Activated CD4-positive, alpha-beta memory T cell treated with anti-CD3 and anti-CD28 coated beads, Interleukin-2, amount 10 ng/mL, durations not matched to agents 7 days and 5 days (primary cell): ENCODE data around the gene LRRC36. TPM values are rescaled to one million over a fixed set of nuclear protein-coding genes. Genes with fewer than 3 reads are reported as not detected.
"Not testable (repeated sequence)": the region's sequence is repeated elsewhere in the genome, so short reads cannot be mapped to it uniquely, and the experiment has no call there.

ENCODE experiments used
- CTCF ChIA-PET: fragments of 350-600 bp; sonication (Branson Sonifier 250); formaldehyde crosslinking; loops from one replicate; lab custom pipeline; 2021; ENCODE audit warnings: antibody characterized with exemption, inconsistent platforms; lab: Charles Lee
- POLR2A ChIA-PET: fragments of 350-600 bp; sonication (Branson Sonifier 250); formaldehyde crosslinking; loops from one replicate; lab custom pipeline; 2021; ENCODE audit warnings: antibody characterized with exemption; lab: Charles Lee
- DNase-seq: peaks from one replicate; pipeline ENCODE4 v3.0.0-alpha.2; 2020
- H3K27ac Mint-ChIP-seq: one replicate; pipeline ENCODE4 v1.8.0; 2021; ENCODE audit warnings: mild to moderate bottlenecking, mixed read lengths
- H3K27me3 Mint-ChIP-seq: one replicate; pipeline ENCODE4 v1.8.0; 2021; ENCODE audit warnings: mixed read lengths
- H3K36me3 Mint-ChIP-seq: one replicate; pipeline ENCODE4 v1.8.0; 2021; ENCODE audit warnings: low read depth, mixed read lengths
- H3K4me1 Mint-ChIP-seq: one replicate; pipeline ENCODE4 v1.8.0; 2021; ENCODE audit warnings: mixed read lengths
- H3K4me3 Mint-ChIP-seq: one replicate; pipeline ENCODE4 v1.8.0; 2021; ENCODE audit warnings: mild to moderate bottlenecking, mixed read lengths
- H3K9me3 Mint-ChIP-seq: one replicate; pipeline ENCODE4 v1.8.0; 2021; ENCODE audit warnings: mixed read lengths
- total RNA-seq, 2 experiments: library from RNA; stranded (reverse); gene quantifications; one replicate each; pipeline ENCODE4 v1.2.3, GENCODE V29; 2021

Gene LRRC36
- total RNA-seq, 2 experiments from 2014 or later, result not detected

DNA sequence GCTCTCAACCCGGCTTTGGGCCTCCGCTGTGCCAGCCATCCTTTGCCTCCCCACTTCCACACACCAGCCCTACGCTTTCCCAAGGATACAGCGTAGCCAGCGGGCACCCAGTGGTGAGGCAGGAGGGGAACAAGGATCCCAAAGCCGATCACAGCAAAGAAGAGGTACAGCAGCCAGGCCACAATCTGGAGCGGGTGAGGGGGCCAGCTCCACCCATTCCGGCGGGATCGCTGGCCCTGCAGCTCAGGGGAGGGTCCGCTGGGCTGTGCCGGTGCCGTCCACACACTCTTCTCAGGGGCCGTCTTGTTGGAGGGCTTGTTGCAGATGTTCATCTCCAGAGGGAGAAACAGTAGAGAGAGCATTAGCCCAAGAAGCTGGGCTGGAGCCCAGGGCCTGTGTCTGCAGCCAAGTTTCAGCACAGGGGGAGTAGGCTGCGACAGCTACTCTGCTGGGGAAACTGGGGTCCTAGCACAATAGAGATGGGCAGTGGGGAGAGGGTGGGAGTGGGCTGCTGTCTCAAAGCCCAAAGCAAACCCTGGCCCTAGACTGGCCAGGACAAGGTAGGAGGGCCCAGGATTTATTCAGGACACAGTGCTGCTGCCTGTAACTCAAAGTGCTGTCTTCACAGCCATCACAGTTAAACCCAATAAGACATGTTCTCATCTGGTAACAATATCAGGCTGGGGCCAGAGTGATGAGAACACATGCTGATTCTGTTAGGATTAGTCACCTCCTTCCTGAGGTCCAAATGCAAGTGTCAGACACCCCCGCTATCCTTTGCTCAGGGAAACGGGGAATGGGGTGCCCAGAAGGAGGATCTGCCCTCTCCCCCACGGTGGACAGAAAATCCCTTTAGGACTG, 79.7 kb downstream of the LRRC36 start:
- CTCF ChIA-PET, result no interaction called here
- no peaks in the 10 kb centered on the region for H3K36me3 Mint-ChIP-seq

DNA sequence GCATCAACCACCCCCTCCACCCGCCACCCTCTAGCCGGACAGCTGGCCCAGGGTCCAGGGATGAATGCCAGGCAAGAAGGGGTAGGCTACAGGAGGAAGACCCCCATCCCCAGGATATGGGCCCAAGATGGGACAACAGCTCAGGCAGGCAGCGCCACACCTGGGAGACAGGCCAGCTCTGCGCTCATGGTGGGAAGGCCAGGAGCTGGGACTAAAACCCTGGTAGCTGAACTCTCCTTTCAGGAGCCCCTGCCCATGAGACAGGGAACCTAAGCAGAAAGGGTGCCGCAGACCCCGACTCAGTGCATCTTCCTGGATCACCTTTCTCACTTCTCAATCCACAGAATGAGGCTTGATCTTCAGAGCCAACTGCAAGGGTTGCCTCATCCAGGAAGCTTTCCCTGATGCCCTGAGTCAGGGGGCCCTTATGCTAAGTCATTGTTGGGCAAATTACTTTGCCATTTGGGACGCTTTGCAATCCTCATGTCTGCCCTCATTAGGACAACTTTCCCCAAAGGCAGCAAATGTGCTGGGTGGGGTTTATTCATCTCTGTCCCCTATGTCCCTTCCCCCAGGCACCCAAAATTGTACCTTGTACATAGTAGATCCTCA, 80.7 kb downstream of the LRRC36 start:
- Mint-ChIP-seq H3K9me3 (no peaks in the 10 kb centered on the region), H3K36me3 (no peaks in the 10 kb centered on the region), H3K27me3 (peaks cover 8% of the 10 kb centered on the region), H3K4me1 (no peaks in the 10 kb centered on the region), H3K4me3 (no peak overlapping the region), H3K27ac (no peak overlapping the region)
- POLR2A ChIA-PET, result no interaction called here
- CTCF ChIA-PET, result interaction anchor here (1.2 kb wide), 1 partner anchor 21 kb away, joined by 5 read pairs; no protein-coding TSS in a partner anchor
- no peak for DNase-seq

More for the DNA sequence above, 79.7 kb downstream of the LRRC36 start:
- no peak overlapping the region for H3K27ac Mint-ChIP-seq
- no peak overlapping the region for H3K4me3 Mint-ChIP-seq
- H3K4me1 Mint-ChIP-seq, result no peaks in the 10 kb centered on the region
- H3K9me3 Mint-ChIP-seq, result no peaks in the 10 kb centered on the region
- peaks cover 14% of the 10 kb centered on the region for H3K27me3 Mint-ChIP-seq
- POLR2A ChIA-PET, result no interaction called here
- no peak for DNase-seq

GRCh38 chr16:67407788-67408452, 81.3 kb downstream of the LRRC36 start:
- no peak for DNase-seq
- H3K27ac Mint-ChIP-seq, result no peak overlapping the region
- no peaks in the 10 kb centered on the region for H3K36me3 Mint-ChIP-seq
- CTCF ChIA-PET, result interaction anchor here (1.1 to 1.2 kb wide), 2 partner anchors 20 to 160 kb away, joined by 3 to 5 read pairs; partner anchors contain the start of gene FHOD1
- no peak overlapping the region for H3K4me3 Mint-ChIP-seq
- no peaks in the 10 kb centered on the region for H3K4me1 Mint-ChIP-seq
- H3K9me3 Mint-ChIP-seq, result no peaks in the 10 kb centered on the region
- POLR2A ChIA-PET, result no interaction called here
- H3K27me3 Mint-ChIP-seq, result peaks cover 8% of the 10 kb centered on the region

DNA sequence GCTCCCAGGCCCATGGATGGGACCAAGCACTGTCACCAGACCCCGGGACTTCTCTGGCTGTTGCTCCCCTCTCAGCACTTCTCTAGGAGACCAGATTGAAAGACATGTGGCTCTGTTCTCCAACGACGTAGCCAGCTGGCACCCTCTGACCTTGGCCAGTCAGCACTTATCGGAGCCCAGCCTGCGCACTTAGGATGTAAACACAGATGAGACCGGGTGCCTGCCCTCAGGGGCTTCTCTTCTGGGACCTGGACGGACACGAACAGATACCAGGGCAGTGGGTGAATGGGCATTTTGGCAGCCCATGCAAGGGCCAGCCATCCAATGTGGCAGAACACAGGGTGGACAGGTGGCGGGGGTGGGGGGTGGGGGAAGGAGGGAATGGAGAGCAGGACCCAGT, 83.0 kb downstream of the LRRC36 start:
- POLR2A ChIA-PET, result no interaction called here
- Mint-ChIP-seq H3K4me1 (no peaks in the 10 kb centered on the region), H3K36me3 (no peaks in the 10 kb centered on the region), H3K4me3 (no peak overlapping the region), H3K27me3 (peaks cover 11% of the 10 kb centered on the region), H3K27ac (no peak overlapping the region), H3K9me3 (no peaks in the 10 kb centered on the region)
- DNase-seq, result no peak
- CTCF ChIA-PET, result no interaction called here

- H3K4me1 Mint-ChIP-seq, result peaks cover 3% of the 10 kb centered on the region
- no peak overlapping the region for H3K4me3 Mint-ChIP-seq
- H3K36me3 Mint-ChIP-seq, result no peaks in the 10 kb centered on the region
- ChIA-PET CTCF (interaction anchor here (1.2 to 1.4 kb wide), 2 partner anchors 9 to 12 kb away, joined by 4 to 5 read pairs; no protein-coding TSS in a partner anchor), POLR2A (no interaction called here)
- no peaks in the 10 kb centered on the region for H3K9me3 Mint-ChIP-seq
- no peak overlapping the region for H3K27ac Mint-ChIP-seq
- DNase-seq, result no peak
- H3K27me3 Mint-ChIP-seq, result peaks cover 16% of the 10 kb centered on the region
Measured at GRCh38 chr16:67411339-67411738, 84.7 kb downstream of the LRRC36 start.

- no peak overlapping the region for H3K4me3 Mint-ChIP-seq
- no peaks in the 10 kb centered on the region for H3K9me3 Mint-ChIP-seq
- ChIA-PET POLR2A (no interaction called here), CTCF (interaction anchor here (1.2 to 2.2 kb wide), 3 partner anchors 10 to 16 kb away, joined by 4 to 10 read pairs (median 5); no protein-coding TSS in a partner anchor)
- no peaks in the 10 kb centered on the region for H3K36me3 Mint-ChIP-seq
- peaks cover 22% of the 10 kb centered on the region for H3K27me3 Mint-ChIP-seq
- H3K27ac Mint-ChIP-seq, result no peak overlapping the region
- peaks cover 8% of the 10 kb centered on the region for H3K4me1 Mint-ChIP-seq
- no peak for DNase-seq
Measured at GRCh38 chr16:67412294-67412693, 85.7 kb downstream of the LRRC36 start.

GRCh38 chr16:67413978-67414911, 87.6 kb downstream of the LRRC36 start:
- CTCF ChIA-PET, result interaction anchor here (1.0 to 2.2 kb wide), 4 partner anchors 12 to 106 kb away, joined by 3 to 10 read pairs (median 6); no protein-coding TSS in a partner anchor
- DNase-seq, result no peak
- POLR2A ChIA-PET, result no interaction called here
- Mint-ChIP-seq H3K9me3 (no peaks in the 10 kb centered on the region), H3K27ac (no peak overlapping the region), H3K36me3 (no peaks in the 10 kb centered on the region), H3K27me3 (peaks cover 25% of the 10 kb centered on the region), H3K4me3 (no peak overlapping the region), H3K4me1 (peaks cover 11% of the 10 kb centered on the region)

DNA sequence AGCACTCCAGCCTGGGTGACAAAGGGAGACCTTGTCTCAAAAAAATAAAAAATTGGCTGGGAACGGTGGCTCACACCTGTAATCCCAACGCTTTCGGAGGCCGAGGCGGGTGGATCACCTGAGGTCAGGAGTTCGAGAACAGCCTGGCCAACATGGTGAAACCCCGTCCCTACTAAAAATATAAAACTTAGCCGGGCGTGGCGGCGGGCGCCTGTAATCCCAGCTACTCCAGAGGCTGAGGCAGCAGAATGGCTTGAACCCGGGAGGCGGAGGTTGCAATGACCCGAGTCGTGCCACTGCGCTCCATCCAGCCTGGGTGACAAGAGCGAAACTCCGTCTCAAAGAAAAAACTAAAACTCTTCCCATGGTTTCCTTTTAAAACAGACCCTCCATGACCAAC, 88.8 kb downstream of the LRRC36 start:
- CTCF ChIA-PET, POLR2A ChIA-PET: not testable (repeated sequence)

DNA sequence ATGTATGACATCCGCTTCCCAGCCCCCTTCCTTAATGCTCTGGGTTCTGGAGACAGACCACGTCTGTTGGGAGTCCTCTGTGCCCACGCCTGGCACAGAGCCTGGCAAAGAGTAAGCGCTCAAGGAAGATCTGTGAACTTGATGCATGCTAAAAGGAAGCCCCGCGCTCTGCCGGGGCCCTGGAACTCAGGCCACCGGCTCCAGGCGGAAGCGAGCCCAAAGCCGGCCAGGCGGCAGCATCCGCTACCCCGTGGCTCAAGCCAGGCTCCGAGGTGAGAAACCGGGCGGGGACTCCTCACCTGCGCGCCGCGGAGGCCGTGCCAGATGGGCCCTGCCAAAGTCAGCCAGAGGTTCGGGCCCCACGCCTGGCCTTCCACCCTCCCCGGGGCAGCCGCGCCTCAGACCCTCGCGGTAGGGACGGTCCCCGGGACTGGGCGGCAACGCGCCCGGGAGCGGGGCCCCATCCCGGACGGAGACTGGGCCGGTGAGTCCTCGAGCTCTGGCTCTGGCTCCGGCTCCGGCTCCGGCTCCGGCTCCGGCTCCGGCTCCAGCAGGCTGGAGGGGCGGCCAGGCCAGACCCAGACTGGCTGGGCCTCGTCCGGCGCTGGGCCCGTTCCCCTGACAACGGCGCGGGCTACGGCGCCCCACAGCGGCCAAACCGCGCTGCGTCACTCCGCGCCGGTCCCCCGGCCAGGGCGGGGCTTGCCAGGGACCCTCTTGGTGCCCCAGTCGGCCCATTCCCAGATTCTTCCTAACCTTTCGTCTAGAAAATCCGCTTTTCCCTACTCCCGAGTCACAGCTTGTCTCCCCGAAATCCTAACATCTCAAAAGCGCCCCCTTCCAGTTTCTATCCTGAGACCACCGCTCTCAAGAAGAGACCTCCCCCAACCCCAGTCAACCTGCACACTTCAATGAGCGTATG, 89.5 kb downstream of the LRRC36 start, which contains the start of gene ZDHHC1:
Gene ZDHHC1, minus strand, starts transcription at position 606 of the 922 bp plus-strand sequence. CDS start 8,702 bp downstream, outside the sequence.
- no peaks in the 10 kb centered on the region for H3K36me3 Mint-ChIP-seq
- H3K27ac Mint-ChIP-seq, result no peak within 1 kb of the TSS
- peaks cover 28% of the 10 kb centered on the region for H3K27me3 Mint-ChIP-seq
- H3K4me3 Mint-ChIP-seq, result peak within 1 kb of the TSS; percentile 56
- POLR2A ChIA-PET, result interaction anchor here (1.2 to 2.3 kb wide), 2 partner anchors 11 to 65 kb away, joined by 3 to 5 read pairs; partner anchors contain the start of gene ATP6V0D1
- peaks cover 11% of the 10 kb centered on the region for H3K4me1 Mint-ChIP-seq
- no peaks in the 10 kb centered on the region for H3K9me3 Mint-ChIP-seq
- peak; percentile 55 for DNase-seq
- CTCF ChIA-PET, result interaction anchor here (0.8 to 1.9 kb wide), 5 partner anchors 12 to 105 kb away, joined by 4 to 13 read pairs (median 4); no protein-coding TSS in a partner anchor

More for the DNA sequence above, 88.8 kb downstream of the LRRC36 start:
- not testable (repeated sequence) for H3K27ac Mint-ChIP-seq, DNase-seq, H3K36me3 Mint-ChIP-seq, H3K9me3 Mint-ChIP-seq
- peaks cover 11% of the 10 kb centered on the region for H3K4me1 Mint-ChIP-seq
- H3K27me3 Mint-ChIP-seq, result peaks cover 30% of the 10 kb centered on the region
- peak overlapping the region; percentile 26 for H3K4me3 Mint-ChIP-seq

- Mint-ChIP-seq H3K27ac (no peak overlapping the region), H3K4me1 (peaks cover 11% of the 10 kb centered on the region), H3K36me3 (no peaks in the 10 kb centered on the region), H3K9me3 (no peaks in the 10 kb centered on the region), H3K27me3 (peaks cover 30% of the 10 kb centered on the region), H3K4me3 (no peak overlapping the region)
- ChIA-PET CTCF (interaction anchor here (1.4 to 1.9 kb wide), 3 partner anchors 10 to 103 kb away, joined by 4 to 13 read pairs (median 5); no protein-coding TSS in a partner anchor), POLR2A (interaction anchor here (2.3 kb wide), 1 partner anchor 10 kb away, joined by 5 read pairs; no protein-coding TSS in a partner anchor)
- DNase-seq, result no peak
Measured at GRCh38 chr16:67417333-67418061, 90.9 kb downstream of the LRRC36 start.
